CD4-positive, alpha-beta T cell treated with Interleukin-10 for 1 hour (primary cell): ENCODE data around the gene CDC7.

Experiments
- DNase-seq: peaks from one replicate; pipeline ENCODE4 v3.0.0-alpha.2; 2020

The CDC7 gene

DNA sequence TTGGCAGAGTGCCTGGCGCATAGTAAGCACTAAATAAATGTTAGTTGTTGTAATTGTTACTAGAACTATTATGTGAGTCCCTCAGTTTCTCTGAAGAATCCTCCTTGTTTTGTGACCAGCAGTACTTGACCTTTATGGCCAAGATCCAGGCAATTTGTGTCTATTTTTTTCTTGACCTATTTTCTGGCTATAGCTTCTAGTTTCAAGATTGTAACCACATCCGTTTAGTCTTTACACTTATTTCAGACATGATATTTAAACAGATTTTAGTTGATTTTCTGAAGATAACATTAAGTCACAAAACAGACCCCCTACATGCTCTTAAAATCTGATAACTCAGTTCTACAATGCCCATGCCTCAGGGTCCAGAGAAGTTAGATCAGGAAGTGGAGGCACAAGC, 50.3 kb downstream of the CDC7 start:
- peak; percentile 37 for DNase-seq

DNA sequence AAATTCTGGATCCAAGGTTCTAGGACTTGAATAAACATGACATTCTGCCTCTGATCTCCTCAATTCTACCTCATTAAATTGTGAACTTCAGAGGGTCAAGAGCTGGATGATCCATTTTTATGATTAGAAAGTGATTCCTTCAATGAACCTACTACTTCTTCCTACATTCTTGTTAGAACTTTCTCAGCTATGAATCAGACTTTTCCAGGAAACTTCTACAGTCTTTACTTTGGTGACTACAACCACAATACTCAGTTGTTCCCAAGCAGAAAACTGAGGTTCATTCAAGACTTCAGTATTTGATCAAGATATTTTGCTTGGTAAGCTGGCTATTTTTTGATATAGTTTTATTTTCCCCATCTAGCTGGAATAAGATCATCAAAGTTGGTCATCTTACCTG, 51.4 kb downstream of the CDC7 start:
- DNase-seq, result no peak

GRCh38 chr1:91552596-91552995, 51.9 kb downstream of the CDC7 start:
- DNase-seq, result no peak

DNA sequence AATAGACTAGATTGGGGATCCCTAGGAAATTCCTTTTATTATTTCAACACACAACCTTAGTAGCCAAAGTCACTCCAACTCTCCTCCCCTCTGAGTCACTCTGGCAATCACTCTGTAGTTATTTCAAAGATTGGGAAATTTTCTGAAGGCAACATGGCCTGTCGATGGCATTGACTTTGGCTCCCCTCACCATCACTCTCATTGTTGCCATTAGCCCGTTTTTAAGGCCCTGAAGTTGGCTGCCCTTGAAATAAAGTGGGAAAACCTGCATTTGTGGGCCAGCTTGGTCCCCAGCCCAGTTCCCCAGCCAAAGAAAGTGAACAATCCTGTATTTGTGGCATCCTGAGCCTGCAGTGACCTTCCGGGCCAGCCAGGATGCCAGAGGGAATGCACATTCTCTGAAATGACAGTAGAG, 52.5 kb downstream of the CDC7 start:
- DNase-seq, result no peak

GRCh38 chr1:91555074-91555730, 54.6 kb downstream of the CDC7 start:
- no peak for DNase-seq

DNA sequence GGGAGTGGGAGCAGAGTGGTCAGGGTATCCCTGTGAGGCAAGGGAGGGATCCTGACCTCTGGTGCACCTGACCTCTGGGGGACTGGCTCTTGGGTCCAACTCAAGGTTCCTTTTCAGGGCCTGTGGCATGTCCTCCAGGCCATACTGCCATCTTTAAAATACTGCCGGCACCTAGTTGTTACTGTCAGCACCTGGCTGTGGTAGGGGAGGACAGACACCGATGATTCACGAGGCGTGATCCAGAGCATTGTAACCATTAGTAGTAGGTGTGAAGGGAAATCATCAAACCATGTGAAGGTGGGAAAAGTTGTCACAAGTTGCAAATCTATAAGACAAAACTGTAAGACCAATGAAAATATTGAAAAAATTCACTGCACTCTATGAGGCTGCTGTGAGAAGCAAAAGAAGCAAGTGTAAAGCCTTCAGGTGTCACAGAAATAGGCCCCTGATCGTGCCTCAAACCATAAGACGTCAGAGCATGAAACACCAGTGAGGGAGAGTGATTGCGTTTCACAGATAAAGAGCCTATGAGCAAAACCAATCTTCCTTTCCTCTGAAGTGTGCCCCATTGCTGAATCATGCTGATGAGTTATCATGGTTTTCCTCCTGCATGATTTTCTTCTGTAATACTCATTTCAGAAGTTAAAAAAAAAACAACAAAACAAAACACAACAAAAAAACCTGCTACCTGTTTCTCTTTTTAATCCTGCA, 55.3 kb downstream of the CDC7 start:
- DNase-seq, result peak; percentile 78

DNA sequence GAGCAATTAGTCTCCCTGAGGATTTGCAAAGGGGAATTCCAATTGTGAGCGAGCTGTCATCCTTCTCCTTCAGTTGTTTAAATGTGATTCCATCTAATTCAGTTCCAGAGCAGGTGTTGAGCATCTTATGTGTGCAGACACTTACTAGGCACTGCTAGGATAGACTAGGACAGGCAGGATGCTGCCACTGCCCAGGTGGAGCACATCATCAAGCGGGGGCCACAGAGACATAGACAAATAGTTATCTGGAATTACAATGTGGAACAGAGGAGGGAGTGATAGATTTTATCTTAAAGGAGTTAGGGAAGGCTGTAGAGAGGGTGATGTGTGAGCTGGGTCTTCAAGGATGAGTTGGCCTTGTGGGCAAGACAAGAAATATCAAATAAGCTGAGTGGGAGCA, 55.9 kb downstream of the CDC7 start:
- no peak for DNase-seq

- DNase-seq, result no peak
Measured at GRCh38 chr1:91557039-91557690, 56.5 kb downstream of the CDC7 start.

- DNase-seq, result no peak
Measured at GRCh38 chr1:91557826-91558225, 57.2 kb downstream of the CDC7 start.

- no peak for DNase-seq
Measured at GRCh38 chr1:91559046-91559750, 58.5 kb downstream of the CDC7 start.

DNA sequence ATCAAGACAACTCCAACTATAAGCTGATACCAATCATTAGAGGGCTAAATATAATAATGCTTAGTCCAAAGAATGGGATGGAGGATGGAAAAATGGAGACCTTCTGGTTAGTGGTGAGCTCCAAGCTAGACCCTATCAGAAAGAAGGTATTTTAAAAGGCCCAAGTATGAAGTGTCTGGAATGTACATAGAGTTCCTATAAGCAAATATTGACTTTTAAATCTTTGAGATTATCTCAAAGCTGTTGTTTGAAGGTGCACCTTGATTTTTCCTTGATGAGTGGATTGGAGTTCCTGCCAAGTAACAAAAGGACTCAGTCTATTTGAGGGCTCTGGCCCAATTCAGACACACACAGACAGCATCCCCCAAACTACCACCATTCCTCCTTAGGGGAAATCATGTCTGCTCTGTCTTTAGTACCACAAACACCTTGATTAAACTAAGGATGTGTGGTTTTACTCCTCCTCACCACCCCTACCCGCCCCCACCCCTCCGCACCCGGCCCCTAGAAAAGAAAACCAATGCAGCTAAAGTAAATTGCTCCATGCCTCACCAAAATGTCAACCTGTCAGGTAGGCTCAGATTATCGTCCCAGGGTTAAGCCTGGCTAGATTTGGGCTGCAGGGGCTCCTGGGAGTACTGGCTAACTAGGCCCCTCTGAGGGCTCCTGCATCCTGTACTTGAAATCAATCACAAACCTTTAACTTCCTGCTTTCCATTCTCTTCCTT, 59.4 kb downstream of the CDC7 start:
- peak; percentile 30 for DNase-seq

DNA sequence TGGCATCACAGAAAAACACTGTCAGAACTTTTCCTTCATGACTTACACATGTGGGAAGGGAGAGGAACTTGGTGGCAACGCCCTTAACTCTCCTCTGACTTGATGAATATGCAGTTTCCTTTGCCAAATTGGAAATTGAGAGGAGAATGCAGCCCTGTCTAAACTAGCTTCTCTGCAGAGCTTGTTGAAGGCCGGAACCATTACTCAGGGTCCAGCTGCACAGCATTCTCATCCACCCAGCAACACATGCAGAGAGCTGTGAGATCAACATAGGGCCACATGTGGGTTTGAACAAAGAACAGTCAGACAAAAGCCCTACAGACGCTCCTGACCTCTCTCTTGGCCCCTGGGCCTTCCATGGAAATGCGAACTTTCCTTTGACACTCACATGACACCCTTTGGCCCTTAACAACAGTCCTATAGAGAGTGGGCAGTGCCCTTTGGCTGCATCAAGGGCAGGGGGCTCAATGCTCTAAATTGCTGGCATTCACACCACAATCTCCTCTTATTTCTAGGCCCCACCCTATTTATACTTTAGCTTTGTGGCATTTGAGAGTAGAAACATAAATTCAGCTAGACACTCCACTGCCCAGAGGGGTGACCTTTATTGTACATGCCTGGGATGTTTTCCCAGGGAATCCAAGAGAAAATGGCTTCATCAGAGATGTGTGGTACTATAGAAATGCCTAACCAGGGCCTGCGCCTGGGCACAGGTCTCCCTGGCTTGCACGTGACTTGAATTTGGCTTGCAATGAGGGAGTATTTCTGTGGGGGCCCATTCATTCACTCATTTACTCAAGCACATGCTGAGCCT, 64.4 kb downstream of the CDC7 start:
- DNase-seq, result no peak

DNA sequence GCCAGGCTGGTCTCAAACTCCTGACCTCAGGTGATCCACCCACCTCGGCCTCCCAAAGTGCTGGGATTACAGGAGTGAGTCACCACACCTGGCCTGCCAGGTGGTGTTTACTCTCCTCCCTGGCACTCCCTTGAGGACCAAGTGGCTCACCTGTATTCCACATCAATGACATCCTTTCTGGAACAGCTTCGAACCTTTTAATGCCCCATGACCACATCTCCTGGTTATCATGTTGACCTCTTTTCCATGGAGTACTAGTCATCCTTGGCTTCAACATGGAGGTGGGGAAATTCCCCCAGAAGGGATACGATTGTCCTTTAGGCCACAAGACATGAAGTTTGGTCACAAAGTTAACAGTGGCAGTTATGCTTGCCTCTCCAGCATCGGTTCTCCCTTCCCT, 66.9 kb downstream of the CDC7 start:
- no peak for DNase-seq

- no peak for DNase-seq
Measured at GRCh38 chr1:91568261-91568660, 67.6 kb downstream of the CDC7 start.

DNA sequence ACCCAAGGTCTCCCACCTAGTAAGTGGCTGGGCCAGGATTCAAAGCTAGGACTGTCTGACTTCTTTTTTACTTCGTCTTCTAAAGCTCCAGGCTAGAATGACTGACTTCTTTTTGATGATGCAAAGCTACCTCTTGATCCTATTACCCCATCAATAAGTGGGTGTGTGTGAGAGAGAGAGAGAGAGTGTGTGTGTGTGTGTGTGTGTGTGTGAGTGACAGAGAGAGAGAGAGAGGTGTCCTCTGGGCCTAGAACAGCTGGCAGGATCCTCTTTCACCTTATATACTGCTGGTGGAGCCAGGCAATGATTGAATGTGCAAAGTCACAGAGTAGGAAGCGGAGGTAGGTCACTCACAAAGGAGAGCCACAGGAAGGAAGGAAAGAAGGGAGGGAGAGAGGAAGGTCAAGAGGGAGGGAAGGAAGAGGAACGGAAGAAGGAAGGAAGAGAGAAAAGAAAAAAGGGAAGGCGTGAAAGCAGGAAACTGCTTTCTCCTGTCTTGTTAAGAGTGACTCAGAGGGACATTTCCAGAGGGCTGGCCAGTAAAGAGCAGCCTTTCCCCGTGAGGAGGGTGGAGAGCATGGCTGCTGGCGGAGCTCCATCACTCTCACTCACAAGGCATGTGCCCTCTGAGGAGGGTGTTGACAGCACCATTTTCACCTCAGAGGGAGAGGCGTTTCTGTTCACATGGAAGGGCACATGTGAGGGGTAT, 68.9 kb downstream of the CDC7 start:
- DNase-seq, result no peak

- DNase-seq, result no peak
Measured at GRCh38 chr1:91570120-91570448, 69.4 kb downstream of the CDC7 start.

- DNase-seq, result no peak
Measured at GRCh38 chr1:91572044-91572443, 71.4 kb downstream of the CDC7 start.
